ENCODE measurements around the gene PLEKHB2. TPM values are rescaled to one million over a fixed set of nuclear protein-coding genes. Genes with fewer than 3 reads are reported as not detected.
"Not testable (repeated sequence)": the region's sequence is repeated elsewhere in the genome, so short reads cannot be mapped to it uniquely, and the experiment has no call there.

Gene PLEKHB2
- total RNA-seq, 4 donors from 2014 or later, result 40.4 to 52.9 (median 44.7) TPM

DNA sequence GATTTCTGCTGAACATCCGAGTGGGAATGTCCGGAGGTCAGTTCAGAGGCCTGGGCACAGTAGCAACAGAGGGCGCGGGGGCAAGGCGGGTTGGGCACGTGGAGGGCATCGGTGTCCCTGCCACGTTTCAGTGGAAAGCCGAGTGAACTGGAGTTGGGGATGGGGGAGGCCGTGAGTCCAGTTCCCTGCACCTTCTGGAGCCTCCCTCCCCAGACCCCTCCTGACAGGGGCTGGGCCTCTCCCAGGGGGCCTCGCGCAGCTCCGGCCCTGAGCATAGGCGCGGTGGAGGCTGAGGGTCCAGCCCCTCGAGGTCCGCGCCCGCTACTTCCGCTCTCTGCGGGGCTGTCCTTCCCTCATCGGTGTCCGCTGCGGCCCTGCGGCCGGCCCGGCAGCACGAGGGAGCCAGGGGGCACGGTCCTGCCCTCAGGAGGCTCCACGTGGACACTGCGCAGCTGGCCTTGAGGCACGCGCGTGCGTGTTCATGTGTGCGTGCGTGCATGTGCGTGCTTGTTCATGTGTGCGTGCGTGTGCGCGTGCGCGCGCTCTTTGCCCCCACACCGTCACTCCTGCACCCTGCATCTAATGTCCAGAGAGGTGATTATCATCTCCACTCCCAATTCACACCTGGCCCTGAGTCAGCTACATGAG is 50.2 kb downstream of the PLEKHB2 start:
- no peak for DNase-seq (ENCODE audit: extremely low spot score)
- Histone ChIP-seq H3K27ac (replicated peaks in 1 of 4) (no peak overlapping the region), H3K4me1 (peaks cover 0 to 8% (median 5%) of the 10 kb centered on the region in 4 donors), H3K36me3 (peaks cover 4 to 13% (median 10%) of the 10 kb centered on the region in 4 donors), H3K9me3 (no peaks in the 10 kb centered on the region), H3K4me3 (no peak overlapping the region), H3K27me3 (no peaks in the 10 kb centered on the region)
- TF ChIP-seq, protein P1, sequence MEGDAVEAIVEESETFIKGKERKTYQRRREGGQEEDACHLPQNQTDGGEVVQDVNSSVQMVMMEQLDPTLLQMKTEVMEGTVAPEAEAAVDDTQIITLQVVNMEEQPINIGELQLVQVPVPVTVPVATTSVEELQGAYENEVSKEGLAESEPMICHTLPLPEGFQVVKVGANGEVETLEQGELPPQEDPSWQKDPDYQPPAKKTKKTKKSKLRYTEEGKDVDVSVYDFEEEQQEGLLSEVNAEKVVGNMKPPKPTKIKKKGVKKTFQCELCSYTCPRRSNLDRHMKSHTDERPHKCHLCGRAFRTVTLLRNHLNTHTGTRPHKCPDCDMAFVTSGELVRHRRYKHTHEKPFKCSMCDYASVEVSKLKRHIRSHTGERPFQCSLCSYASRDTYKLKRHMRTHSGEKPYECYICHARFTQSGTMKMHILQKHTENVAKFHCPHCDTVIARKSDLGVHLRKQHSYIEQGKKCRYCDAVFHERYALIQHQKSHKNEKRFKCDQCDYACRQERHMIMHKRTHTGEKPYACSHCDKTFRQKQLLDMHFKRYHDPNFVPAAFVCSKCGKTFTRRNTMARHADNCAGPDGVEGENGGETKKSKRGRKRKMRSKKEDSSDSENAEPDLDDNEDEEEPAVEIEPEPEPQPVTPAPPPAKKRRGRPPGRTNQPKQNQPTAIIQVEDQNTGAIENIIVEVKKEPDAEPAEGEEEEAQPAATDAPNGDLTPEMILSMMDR (IDR thresholded peaks at IDR 0.05), result no peak
- TF ChIP-seq POLR2A (IDR thresholded peaks at IDR 0.05; ENCODE audit: low read depth), result no peak
- TF ChIP-seq EP300 (IDR thresholded peaks at IDR 0.05), result no peak
- no peak for TF ChIP-seq POLR2AphosphoS5 (IDR thresholded peaks at IDR 0.05)
- intact Hi-C loops (cut with DNase I), result loop anchor here (10.0 kb wide), 1 partner anchor 519 kb away; no protein-coding TSS in a partner anchor
- WGBS, result 98% methylated on average over 25 of the region's 46 CpGs

DNA sequence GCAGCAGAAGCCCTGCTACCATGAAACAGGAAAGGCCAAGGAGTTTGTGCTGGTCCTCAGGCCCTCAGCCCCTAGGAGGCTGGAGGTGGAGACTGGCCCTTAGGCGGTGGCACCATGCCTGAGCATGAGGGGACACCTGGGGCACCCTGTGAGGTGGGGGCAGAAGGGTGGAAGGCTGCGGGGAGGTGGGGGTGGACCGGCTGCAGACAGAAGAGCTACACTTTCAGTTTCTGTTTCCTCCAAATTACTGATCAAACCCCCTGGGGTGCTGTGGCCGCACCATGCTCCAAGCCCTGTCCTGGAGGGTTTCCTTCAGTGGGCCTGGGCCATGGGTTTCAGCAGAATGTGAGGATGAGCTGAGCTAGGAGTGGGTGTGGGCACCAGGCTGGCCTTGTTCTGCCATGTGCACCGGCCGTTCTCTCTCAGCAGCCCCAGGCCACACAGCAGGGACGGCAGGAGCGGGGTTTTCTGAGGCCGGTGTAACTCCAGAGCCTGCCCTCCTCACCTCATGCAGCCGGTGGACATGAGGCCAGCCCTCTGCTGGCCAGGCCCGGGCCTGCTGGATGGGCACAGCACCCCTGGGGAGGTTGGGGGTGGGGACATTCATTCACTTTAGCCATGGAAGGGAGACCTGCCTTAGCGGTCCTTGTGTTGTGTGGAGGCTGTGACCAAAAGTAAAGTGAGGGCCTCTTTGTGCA is 51.5 kb downstream of the PLEKHB2 start:
- no peak overlapping the region for H3K4me3 ChIP-seq
- intact Hi-C loops (cut with DNase I), result loop anchor here (10.0 kb wide), 1 partner anchor 518 kb away; no protein-coding TSS in a partner anchor
- H3K27ac ChIP-seq (replicated peaks in 1 of 4), result no peak overlapping the region
- no peak for DNase-seq (ENCODE audit: extremely low spot score)
- no peaks in the 10 kb centered on the region for H3K27me3 ChIP-seq
- peaks cover 0 to 8% (median 5%) of the 10 kb centered on the region in 4 donors for H3K4me1 ChIP-seq
- no peaks in the 10 kb centered on the region for H3K9me3 ChIP-seq
- no peaks in the 10 kb centered on the region for H3K36me3 ChIP-seq
- TF ChIP-seq EP300 (IDR thresholded peaks at IDR 0.05) (no peak), POLR2A (IDR thresholded peaks at IDR 0.05; ENCODE audit: low read depth) (no peak), POLR2AphosphoS5 (IDR thresholded peaks at IDR 0.05) (no peak)
- TF ChIP-seq, protein P1 (IDR thresholded peaks at IDR 0.05), result no peak
- 87% methylated on average over 11 of the region's 12 CpGs for WGBS

DNA sequence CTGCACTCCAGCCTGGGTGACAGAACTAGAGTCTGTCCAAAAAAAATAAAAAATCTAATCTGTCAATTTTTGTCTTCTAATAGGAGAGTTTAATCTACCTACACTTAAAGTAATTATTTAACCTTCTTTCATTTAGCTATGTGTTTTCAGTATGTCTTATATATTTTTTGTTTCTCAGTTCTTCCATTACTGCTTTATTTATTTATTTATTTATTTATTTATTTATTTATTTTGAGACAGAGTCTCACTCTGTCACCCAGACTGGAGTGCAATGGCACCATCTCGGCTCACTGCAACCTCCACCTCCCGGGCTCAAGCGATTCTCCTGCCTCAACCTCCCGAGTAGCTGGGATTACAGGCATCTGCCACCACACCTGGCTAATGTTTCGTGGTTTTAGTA is 60.4 kb downstream of the PLEKHB2 start:
- intact Hi-C loops (cut with DNase I), result not testable (repeated sequence)
- 99% methylated on average over 5 of the region's 5 CpGs for WGBS

DNA sequence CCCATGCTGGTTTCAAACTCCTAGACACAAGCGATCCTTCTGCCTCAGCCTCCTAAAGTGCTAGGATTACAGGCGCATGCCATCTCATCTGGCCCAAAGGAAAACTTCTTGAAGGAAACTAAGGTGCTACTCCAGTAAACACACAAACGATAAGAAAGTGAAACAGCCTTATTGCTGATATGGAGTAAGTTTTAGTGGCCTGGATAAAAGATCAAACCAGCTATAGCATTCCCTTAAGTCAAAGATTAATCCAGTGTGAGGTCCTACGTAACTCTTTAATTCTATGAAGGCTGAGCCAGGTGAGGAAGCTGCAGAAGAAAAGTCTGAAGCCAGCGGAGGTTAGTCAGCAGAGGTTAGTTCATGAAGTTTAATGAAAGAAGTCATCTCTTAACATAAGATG is 63.4 kb downstream of the PLEKHB2 start:
- Histone ChIP-seq H3K36me3 (no peaks in the 10 kb centered on the region), H3K4me3 (no peak overlapping the region), H3K9me3 (no peaks in the 10 kb centered on the region), H3K27ac (replicated peaks in 1 of 4) (no peak overlapping the region), H3K27me3 (peaks cover 0 to 7% (median 0%) of the 10 kb centered on the region in 4 donors), H3K4me1 (no peaks in the 10 kb centered on the region)
- no peak for DNase-seq (ENCODE audit: extremely low spot score)
- 84% methylated on average over 5 of the region's 5 CpGs for WGBS
- intact Hi-C loops (cut with DNase I), result no loop called here
- no peak for TF ChIP-seq EP300 (IDR thresholded peaks at IDR 0.05)

More for the DNA sequence above, 60.4 kb downstream of the PLEKHB2 start:
- H3K27me3 ChIP-seq; DNase-seq (ENCODE audit: extremely low spot score); H3K36me3 ChIP-seq; H3K4me1 ChIP-seq; H3K9me3 ChIP-seq; H3K4me3 ChIP-seq; H3K27ac ChIP-seq (replicated peaks in 1 of 4): not testable (repeated sequence)

DNA sequence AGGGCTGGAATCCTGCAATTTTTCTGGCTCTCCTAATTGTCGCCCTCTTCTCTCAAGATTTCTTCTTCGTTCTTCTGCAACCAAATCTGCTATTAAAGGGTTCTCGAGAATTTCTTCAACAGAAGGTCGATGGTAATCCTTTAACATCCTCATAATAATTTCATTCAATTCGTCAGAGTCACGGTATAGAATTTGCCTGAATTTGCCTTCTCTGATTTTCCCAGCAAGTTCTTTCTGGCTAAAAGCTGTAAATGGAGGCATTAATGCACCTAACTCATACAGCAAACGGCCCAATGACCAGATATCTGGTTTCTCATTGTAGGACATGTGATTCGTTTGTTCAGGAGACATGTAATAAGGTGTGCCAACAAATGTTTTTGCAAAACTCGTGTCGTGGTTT is 72.9 kb downstream of the PLEKHB2 start:
- H3K36me3 ChIP-seq; H3K27ac ChIP-seq (replicated peaks in 1 of 4); H3K4me1 ChIP-seq; intact Hi-C loops (cut with DNase I); H3K4me3 ChIP-seq; H3K9me3 ChIP-seq; DNase-seq (ENCODE audit: extremely low spot score): not testable (repeated sequence)
- 84% methylated on average over 10 of the region's 10 CpGs for WGBS
- peaks cover 0 to 34% (median 0%) of the 10 kb centered on the region in 4 donors for H3K27me3 ChIP-seq

DNA sequence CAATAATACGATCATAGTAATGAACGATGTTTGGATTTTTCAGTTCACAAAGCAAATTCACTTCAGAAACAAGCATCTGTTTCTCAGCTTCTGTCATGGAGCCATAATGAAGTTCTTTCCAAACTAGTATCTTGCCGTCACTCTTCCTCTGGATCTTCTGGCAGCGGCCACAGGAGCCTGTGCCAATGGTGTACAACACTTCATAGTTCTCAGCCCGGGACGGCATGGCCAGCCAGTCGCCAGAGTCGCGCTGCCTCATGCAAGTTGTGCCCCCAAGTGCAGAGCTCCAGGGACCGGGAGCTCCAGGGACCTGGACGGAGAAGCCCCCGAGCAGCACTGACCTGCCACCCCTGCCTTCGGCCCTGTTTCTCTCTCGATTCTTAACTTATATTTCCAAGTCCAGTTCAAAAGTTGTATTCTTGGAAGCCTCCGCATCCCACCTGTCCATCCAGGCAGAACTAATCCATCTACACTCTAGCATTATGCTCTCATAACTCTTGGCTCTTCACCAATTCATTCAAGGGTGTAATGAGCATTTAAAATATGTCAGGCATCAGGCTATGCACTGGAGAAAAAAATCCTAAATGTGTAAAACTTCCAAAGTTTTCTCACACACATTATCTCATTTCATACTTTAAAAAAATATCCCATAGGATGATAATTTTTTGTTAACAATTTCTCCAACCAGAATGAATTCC is 73.7 kb downstream of the PLEKHB2 start:
- H3K4me1 ChIP-seq; DNase-seq (ENCODE audit: extremely low spot score); H3K4me3 ChIP-seq; H3K9me3 ChIP-seq; H3K36me3 ChIP-seq; H3K27ac ChIP-seq (replicated peaks in 1 of 4); intact Hi-C loops (cut with DNase I): not testable (repeated sequence)
- H3K27me3 ChIP-seq, result peaks cover 0 to 32% (median 0%) of the 10 kb centered on the region in 4 donors
- WGBS, result 65% methylated on average over 15 of the region's 15 CpGs

DNA sequence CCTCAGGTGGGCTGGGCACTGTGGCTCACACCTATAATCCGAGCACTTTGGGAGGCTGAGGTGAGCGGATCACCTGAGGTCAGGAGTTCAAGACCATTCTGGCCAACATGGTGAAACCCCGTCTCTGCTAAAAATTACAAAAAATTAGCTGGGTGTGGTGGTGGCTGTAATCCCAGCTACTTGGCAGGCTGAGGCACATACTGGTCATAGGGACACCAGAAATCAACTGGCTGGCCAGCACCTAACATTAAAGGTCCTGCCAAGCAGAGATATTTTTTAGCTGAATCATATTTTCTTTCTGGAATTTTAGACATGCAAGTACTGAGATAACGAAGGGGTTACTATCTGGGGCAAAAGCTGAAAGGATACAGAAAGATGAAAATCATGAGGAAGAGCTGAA is 76.3 kb downstream of the PLEKHB2 start:
- WGBS, result 73% methylated on average over 4 of the region's 4 CpGs
- intact Hi-C loops (cut with DNase I); DNase-seq (ENCODE audit: extremely low spot score); H3K4me1 ChIP-seq; H3K9me3 ChIP-seq; H3K27ac ChIP-seq (replicated peaks in 1 of 4); H3K4me3 ChIP-seq; H3K36me3 ChIP-seq: not testable (repeated sequence)
- H3K27me3 ChIP-seq, result peaks cover 0 to 22% (median 0%) of the 10 kb centered on the region in 4 donors

DNA sequence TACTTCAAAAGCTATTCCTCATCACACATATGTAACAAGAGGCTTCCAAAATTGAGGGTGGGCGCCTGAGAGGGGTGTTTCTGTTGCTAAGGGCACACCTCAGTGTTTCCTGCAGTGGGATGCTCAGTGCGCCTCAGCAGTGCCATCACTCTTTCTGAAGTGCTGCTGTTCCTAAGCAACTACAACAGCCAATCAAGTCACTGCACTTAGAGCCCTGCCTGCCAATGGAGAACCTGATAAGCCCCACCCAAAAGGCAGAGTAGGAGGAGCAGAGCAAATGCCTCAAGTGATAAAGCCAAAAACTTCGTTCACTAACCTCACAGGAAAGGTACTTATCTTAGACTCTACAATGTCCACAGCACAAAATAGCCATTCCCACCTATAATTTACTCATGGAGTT is 88.3 kb downstream of the PLEKHB2 start:
- 42% methylated on average over 3 of the region's 3 CpGs for WGBS
- intact Hi-C loops (cut with DNase I); H3K36me3 ChIP-seq; H3K4me3 ChIP-seq; DNase-seq (ENCODE audit: extremely low spot score); H3K27ac ChIP-seq (replicated peaks in 1 of 4); H3K9me3 ChIP-seq; H3K4me1 ChIP-seq: not testable (repeated sequence)
- peaks cover 0 to 16% (median 0%) of the 10 kb centered on the region in 4 donors for H3K27me3 ChIP-seq

DNA sequence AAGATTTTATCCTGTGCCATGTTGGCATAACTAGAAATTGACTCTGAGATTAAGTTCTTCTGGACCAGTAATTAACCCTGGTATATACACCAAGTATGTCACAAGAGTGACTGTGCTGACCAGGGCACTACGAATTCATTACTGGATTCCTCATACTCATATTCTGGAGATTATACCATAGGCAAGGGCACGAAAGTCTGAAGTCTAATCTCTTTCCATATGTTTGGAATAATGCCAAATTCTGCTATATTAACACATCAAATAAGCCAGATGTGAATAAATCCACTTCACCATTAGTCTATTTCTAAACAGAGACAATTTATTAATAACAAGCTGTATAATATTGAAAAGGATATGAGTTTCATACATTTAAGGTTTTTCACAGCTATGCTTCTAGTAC is 91.0 kb downstream of the PLEKHB2 start:
- peaks cover 0 to 22% (median 0%) of the 10 kb centered on the region in 4 donors for H3K27me3 ChIP-seq
- H3K4me3 ChIP-seq; intact Hi-C loops (cut with DNase I); H3K4me1 ChIP-seq; H3K9me3 ChIP-seq; H3K36me3 ChIP-seq; DNase-seq (ENCODE audit: extremely low spot score); H3K27ac ChIP-seq (replicated peaks in 1 of 4): not testable (repeated sequence)
- 56% methylated on average over 2 of the region's 2 CpGs for WGBS

Measured in esophagus muscularis mucosa (tissue), 4 donors.